Retinal pigment epithelial cell (primary cell): Measurements from ENCODE around the gene KHDC3L.

Experiments used
- DNase-seq: peaks from one replicate; pipeline ENCODE4 v3.0.0-alpha.2; 2010; ENCODE audit warnings: low read depth
- H3K4me3 ChIP-seq: 2 replicates; pipeline ENCODE4 v1.5.1; 2011; ENCODE audit warnings: mild to moderate bottlenecking, low read length, control low read depth, moderate library complexity
- TF ChIP-seq, protein P1 (sequence below): conservative IDR thresholded peaks from 2 replicates; pipeline ENCODE4 v1.5.1; 2011; ENCODE audit warnings: low read depth, low read length, control low read depth, inconsistent platforms

KHDC3L gene, protein sequence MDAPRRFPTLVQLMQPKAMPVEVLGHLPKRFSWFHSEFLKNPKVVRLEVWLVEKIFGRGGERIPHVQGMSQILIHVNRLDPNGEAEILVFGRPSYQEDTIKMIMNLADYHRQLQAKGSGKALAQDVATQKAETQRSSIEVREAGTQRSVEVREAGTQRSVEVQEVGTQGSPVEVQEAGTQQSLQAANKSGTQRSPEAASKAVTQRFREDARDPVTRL

DNA sequence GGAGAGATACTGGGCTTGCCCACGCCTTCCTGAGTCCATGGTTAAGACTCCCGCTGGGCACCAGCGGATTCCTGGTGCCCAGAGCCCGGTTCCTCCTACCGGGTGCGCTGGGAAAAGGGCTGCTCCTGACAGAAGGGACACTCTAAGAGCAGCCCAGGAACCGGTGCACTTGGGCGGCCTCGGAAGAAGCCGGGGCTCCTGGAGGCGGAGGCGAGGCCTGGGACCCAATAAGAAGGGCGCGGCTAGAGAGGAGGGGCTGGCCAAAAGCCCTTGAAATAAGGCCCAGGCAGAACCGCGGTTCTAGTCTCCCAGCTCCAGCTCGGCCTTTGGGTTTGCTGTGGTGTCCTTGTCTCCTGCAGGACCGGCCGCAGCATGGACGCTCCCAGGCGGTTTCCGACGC, at the start of gene KHDC3L:
TSS of gene KHDC3L (plus strand) at position 301 of the 400 bp plus-strand sequence. CDS start at position 373, 72 bp downstream.
- DNase-seq = no peak
- TF ChIP-seq, protein P1, sequence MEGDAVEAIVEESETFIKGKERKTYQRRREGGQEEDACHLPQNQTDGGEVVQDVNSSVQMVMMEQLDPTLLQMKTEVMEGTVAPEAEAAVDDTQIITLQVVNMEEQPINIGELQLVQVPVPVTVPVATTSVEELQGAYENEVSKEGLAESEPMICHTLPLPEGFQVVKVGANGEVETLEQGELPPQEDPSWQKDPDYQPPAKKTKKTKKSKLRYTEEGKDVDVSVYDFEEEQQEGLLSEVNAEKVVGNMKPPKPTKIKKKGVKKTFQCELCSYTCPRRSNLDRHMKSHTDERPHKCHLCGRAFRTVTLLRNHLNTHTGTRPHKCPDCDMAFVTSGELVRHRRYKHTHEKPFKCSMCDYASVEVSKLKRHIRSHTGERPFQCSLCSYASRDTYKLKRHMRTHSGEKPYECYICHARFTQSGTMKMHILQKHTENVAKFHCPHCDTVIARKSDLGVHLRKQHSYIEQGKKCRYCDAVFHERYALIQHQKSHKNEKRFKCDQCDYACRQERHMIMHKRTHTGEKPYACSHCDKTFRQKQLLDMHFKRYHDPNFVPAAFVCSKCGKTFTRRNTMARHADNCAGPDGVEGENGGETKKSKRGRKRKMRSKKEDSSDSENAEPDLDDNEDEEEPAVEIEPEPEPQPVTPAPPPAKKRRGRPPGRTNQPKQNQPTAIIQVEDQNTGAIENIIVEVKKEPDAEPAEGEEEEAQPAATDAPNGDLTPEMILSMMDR = no peak
- no peak within 1 kb of the TSS for H3K4me3 ChIP-seq

DNA sequence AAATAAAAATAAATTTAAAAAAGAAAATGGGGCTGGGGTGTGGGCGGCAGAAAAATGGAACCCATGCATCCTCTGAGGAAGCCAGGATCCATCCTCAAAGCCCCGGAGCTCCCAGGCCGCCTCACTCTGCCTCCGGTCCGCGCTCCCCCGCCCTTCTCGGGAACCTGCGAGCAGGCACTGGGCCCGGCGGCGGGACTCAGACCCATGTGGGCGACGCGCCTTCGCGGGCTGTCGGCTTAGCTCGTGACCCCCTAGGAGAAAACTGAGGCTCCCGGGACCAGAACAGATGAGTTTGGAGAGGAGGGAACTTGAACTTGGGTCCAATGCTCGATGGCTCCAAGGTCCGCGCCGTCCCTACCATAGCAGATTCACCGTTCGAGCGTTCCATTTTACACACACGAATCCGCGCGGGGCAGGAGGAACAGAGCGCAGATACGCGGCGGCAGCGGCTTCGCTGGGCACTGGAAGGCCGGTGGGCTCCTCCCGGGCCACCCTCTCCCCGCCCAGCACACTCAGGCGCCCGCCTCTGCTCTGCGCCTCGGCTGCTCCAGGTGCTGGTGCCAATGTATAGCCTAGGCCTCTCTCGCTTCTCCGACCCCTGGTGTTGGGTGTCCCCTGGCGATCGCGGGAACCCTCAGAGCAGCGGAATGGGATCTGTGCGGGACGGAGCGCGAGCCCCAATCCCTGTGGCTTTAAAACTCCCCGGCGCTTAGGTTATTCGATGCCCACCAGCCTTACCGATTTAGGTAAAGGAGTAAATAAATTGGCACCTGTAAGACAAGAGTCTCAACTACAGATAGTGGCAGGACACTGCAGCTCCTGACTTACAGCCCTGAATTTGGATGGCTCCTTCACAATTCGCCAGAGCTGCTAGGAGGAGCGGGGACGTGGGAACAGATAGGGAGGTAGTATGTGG, 47.6 kb upstream of the KHDC3L start:
- DNase-seq = no peak
- peak overlapping the region; percentile 42 for H3K4me3 ChIP-seq
- TF ChIP-seq, protein P1 = peak; percentile 7

DNA sequence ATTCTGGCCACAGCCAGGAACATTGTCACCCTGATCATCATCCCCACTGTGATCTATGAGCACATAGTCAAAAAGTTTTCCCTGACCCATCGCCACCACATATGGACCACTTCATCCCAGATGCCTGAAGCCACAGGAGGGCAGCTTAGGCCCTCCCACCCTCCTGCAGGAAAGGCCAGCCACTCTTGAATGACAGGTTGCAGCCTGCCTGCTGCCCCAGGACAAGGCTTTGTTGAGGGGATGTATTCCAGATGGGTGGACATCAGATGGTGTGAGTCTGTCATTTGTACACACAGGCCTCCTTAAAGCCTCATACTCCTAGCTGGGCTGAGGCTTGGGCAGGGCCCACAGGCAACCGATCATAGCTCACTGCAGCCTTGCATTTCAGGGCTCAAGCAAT, 39.1 kb upstream of the KHDC3L start:
- TF ChIP-seq, protein P1 = no peak

DNA sequence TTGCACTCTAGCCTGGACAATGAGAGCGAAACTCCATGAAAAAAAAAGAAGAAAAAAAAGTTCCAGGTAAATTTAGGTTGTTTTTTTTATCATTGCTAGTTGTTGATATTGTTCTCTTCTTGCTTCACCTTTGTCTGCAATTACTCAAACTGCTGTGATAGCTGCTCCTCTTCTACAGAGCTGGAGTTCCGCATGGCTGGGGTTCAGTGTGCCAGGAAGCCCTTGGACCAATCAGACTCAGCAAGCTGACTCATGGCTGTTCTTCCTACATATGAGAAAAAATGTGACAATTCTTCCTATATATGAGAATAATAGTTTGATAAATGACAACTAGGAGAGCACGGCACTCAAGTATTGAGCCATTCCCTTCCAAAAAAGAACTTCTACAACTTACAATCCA, 36.8 kb upstream of the KHDC3L start:
- TF ChIP-seq, protein P1 = no peak

More for the DNA sequence above, 39.1 kb upstream of the KHDC3L start:
- no peak overlapping the region for H3K4me3 ChIP-seq
- no peak for DNase-seq

DNA sequence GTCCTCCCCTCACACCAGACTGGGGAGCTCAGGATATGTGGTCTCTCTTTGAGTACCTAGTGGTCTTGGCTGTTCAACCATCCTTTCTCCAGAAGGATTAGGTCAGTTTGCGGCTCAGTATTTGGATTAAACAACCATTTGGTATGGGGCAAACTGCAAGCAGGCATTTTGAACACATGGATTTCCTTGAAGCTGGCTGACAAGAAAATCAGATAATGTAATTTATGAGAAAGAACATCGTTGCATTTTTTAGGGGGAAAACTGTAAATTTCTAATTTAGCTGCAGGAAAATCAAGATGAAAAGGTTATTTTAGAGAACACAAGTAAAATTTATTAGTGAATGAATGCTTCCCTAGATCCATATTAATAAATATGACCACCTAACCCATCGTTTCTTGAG, 33.7 kb upstream of the KHDC3L start:
- TF ChIP-seq, protein P1 = no peak
- no peak for DNase-seq
- no peak overlapping the region for H3K4me3 ChIP-seq

More for the DNA sequence above, 36.8 kb upstream of the KHDC3L start:
- no peak overlapping the region for H3K4me3 ChIP-seq
- no peak for DNase-seq

DNA sequence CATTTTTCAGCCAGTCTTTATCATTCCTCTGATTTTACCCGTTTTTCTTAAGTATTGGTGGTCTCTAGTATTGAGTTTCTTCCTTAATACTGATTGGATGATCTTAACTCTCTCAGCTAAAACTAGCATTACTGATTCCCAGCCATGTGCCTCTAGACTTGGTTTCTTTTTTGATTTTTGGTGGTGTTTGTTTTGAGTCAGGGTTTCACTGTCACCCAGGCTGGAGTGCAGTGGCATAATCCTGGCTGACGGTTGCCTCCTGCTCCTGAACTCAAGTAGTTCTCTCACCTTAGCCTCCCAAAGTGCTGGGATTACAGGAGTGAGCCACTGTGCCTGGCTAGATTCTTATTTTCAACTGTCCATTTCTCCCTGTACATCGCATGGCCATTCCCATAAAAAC, 33.3 kb upstream of the KHDC3L start:
- TF ChIP-seq, protein P1 = no peak
- H3K4me3 ChIP-seq = no peak overlapping the region
- DNase-seq = no peak
